ENCODE results near the gene ULK1.

GRCh38 chr12:131921866-131922769 is 27.7 kb downstream of the ULK1 start:
- no peak for TF ChIP-seq EZH2phosphoT487 (IDR thresholded peaks at IDR 0.05; ENCODE audit: borderline replicate concordance, low read length)
- TF ChIP-seq CTCF (conservative IDR thresholded peaks at IDR 0.05; ENCODE audit: low read depth, low read length): no peak

All from PC-3 (cell line).